Measurements from ENCODE around the gene VPS37C.

VPS37C gene

GRCh38 chr11:61106894-61107470 lies 54.2 kb downstream of the VPS37C start:
- Histone ChIP-seq H3K27ac (replicated peaks) (no peak overlapping the region), H3K27me3 (ENCODE audit: insufficient read depth, poor library complexity, severe bottlenecking) (no peaks in the 10 kb centered on the region), H3K4me3 (replicated peaks; ENCODE audit: insufficient read depth, low read length) (no peak overlapping the region)
- no peak for DNase-seq (ENCODE audit: low read depth in 1 of 2, low spot score in 1 of 2)
- TF ChIP-seq REST (IDR thresholded peaks at IDR 0.05; ENCODE audit: insufficient replicate concordance, low read depth) (no peak), CTCF (IDR thresholded peaks at IDR 0.05; ENCODE audit: insufficient read depth, low read length) (no peak), POLR2AphosphoS5 (IDR thresholded peaks at IDR 0.05; ENCODE audit: low read depth) (no peak), GABPA (IDR thresholded peaks at IDR 0.05; ENCODE audit: low read depth) (no peak), SPI1 (IDR thresholded peaks at IDR 0.05; ENCODE audit: borderline replicate concordance, low read depth) (no peak)

- Histone ChIP-seq H3K27ac (replicated peaks) (no peak overlapping the region), H3K27me3 (ENCODE audit: insufficient read depth, poor library complexity, severe bottlenecking) (no peaks in the 10 kb centered on the region), H3K4me3 (replicated peaks; ENCODE audit: insufficient read depth, low read length) (no peak overlapping the region)
- DNase-seq (ENCODE audit: low read depth in 1 of 2, low spot score in 1 of 2), result no peak
- TF ChIP-seq REST (IDR thresholded peaks at IDR 0.05; ENCODE audit: insufficient replicate concordance, low read depth) (no peak), POLR2AphosphoS5 (IDR thresholded peaks at IDR 0.05; ENCODE audit: low read depth) (no peak), GABPA (IDR thresholded peaks at IDR 0.05; ENCODE audit: low read depth) (no peak), CTCF (IDR thresholded peaks at IDR 0.05; ENCODE audit: insufficient read depth, low read length) (no peak), SPI1 (IDR thresholded peaks at IDR 0.05; ENCODE audit: borderline replicate concordance, low read depth) (no peak)
These were observed 54.9 kb downstream of the VPS37C start for GRCh38 chr11:61106296-61106695.

- DNase-seq (ENCODE audit: low read depth in 1 of 2, low spot score in 1 of 2), result no peak
- H3K4me3 ChIP-seq (replicated peaks; ENCODE audit: insufficient read depth, low read length), result no peak overlapping the region
- no peaks in the 10 kb centered on the region for H3K27me3 ChIP-seq (ENCODE audit: insufficient read depth, poor library complexity, severe bottlenecking)
- H3K27ac ChIP-seq (replicated peaks), result no peak overlapping the region
- TF ChIP-seq SPI1 (IDR thresholded peaks at IDR 0.05; ENCODE audit: borderline replicate concordance, low read depth) (no peak), REST (IDR thresholded peaks at IDR 0.05; ENCODE audit: insufficient replicate concordance, low read depth) (no peak)
These were observed 56.3 kb downstream of the VPS37C start for GRCh38 chr11:61104963-61105362.

Measured in HL-60 (cell line).